Gastroesophageal sphincter (tissue), 4 donors: Measurements from ENCODE around the gene REEP3. TPM values are rescaled to one million over a fixed set of nuclear protein-coding genes. Genes with fewer than 3 reads are reported as not detected.
A peak's percentile ranks its signal among the peaks of the same experiment; 100 is the strongest.
"Not testable (repeated sequence)": the region's sequence is repeated elsewhere in the genome, so short reads cannot be mapped to it uniquely, and the experiment has no call there.

Experiments
- ATAC-seq: fragments of 150-250 bp; one replicate; pipeline ENCODE4 v1.9.1; 2016; ENCODE audit warnings: mild to moderate bottlenecking, moderate library complexity
- H3K27ac ChIP-seq, 4 donors: fragments of 200-600 bp; sonication (generic) in 3 of 4; 1 replicate in 3 of 4; 2 replicates in 1 of 4; pipeline ENCODE4 v1.5.1; 2016 to 2019
- H3K27me3 ChIP-seq: fragments of 200-600 bp; sonication (generic); one replicate; pipeline ENCODE4 v1.5.1; 2019
- H3K36me3 ChIP-seq, 2 donors: fragments of 200-600 bp; sonication (generic); one replicate each; pipeline ENCODE4 v1.5.1; 2019; ENCODE audit warnings: control low read depth in 1 of 2
- H3K4me1 ChIP-seq, 3 donors: fragments of 200-600 bp; sonication (generic); 1 replicate in 2 of 3; 2 replicates in 1 of 3; pipeline ENCODE4 v1.5.1; 2016 to 2019; ENCODE audit warnings: control low read depth in 2 of 3
- H3K4me3 ChIP-seq, 2 donors: fragments of 200-600 bp; sonication (generic); one replicate each; pipeline ENCODE4 v1.5.1; 2019; ENCODE audit warnings: mild to moderate bottlenecking in 1 of 2, moderate library complexity in 1 of 2
- H3K9me3 ChIP-seq, 3 donors: fragments of 200-600 bp; sonication (generic); one replicate each; pipeline ENCODE4 v1.5.1; 2017 to 2019; ENCODE audit warnings: control low read depth in 2 of 3
- EP300 ChIP-seq: sonication (generic); formaldehyde crosslinking; IDR thresholded peaks from one replicate; pipeline ENCODE4 v1.6.1; 2017; ENCODE audit warnings: antibody characterized with exemption, mild to moderate bottlenecking
- POLR2A ChIP-seq, 2 donors: fragments of 450-650 bp; IDR thresholded peaks; one replicate each; pipeline ENCODE4 v1.6.1; 2017; ENCODE audit warnings: antibody characterized with exemption in 2 of 2, mild to moderate bottlenecking in 2 of 2, moderate library complexity in 1 of 2
- POLR2AphosphoS5 ChIP-seq: sonication (generic); formaldehyde crosslinking; IDR thresholded peaks from one replicate; pipeline ENCODE4 v1.6.1; 2017; ENCODE audit warnings: antibody characterized with exemption
- WGBS, 2 donors: methylation state at CpG; one replicate each; pipeline ENCODE4 v1.1.5; 2018; ENCODE audit warnings: low coverage in 1 of 2; 5-methylcytosine and 5-hydroxymethylcytosine counted together
- total RNA-seq, 4 donors: library from RNA; depleted of rRNA; stranded (reverse); fragments of >200 nt; gene quantifications; one replicate each; pipeline ENCODE4 v1.1.0, GENCODE V29; 2016
- TF ChIP-seq, protein P1 (sequence below), 4 experiments: fragments of 200-600 bp in 2 of 4; fragments of 450-650 bp in 2 of 4; sonication (generic) in 1 of 4; IDR thresholded peaks; one replicate each; pipeline ENCODE4 v1.5.1; 2017 to 2019; ENCODE audit warnings: antibody characterized with exemption in 4 of 4, mild to moderate bottlenecking in 2 of 4, moderate library complexity in 2 of 4

REEP3 gene
- total RNA-seq, 4 donors from 2014 or later, result 86.1 to 129 (median 97.3) TPM

- Histone ChIP-seq H3K9me3 (no peaks in the 10 kb centered on the region), H3K4me1 (peaks cover 0 to 40% (median 0%) of the 10 kb centered on the region in 3 donors), H3K27ac (peak overlapping the region in 2 of 4 donors; percentile 2 to 13), H3K4me3 (no peak overlapping the region), H3K27me3 (no peaks in the 10 kb centered on the region), H3K36me3 (no peaks in the 10 kb centered on the region)
- WGBS, 2 donors, result 51 to 55% methylated on average over 5 to 6 of the region's 6 CpGs
- TF ChIP-seq EP300 (no peak), POLR2A (IDR thresholded peaks at IDR 0.05) (no peak), POLR2AphosphoS5 (no peak)
- TF ChIP-seq, protein P1, sequence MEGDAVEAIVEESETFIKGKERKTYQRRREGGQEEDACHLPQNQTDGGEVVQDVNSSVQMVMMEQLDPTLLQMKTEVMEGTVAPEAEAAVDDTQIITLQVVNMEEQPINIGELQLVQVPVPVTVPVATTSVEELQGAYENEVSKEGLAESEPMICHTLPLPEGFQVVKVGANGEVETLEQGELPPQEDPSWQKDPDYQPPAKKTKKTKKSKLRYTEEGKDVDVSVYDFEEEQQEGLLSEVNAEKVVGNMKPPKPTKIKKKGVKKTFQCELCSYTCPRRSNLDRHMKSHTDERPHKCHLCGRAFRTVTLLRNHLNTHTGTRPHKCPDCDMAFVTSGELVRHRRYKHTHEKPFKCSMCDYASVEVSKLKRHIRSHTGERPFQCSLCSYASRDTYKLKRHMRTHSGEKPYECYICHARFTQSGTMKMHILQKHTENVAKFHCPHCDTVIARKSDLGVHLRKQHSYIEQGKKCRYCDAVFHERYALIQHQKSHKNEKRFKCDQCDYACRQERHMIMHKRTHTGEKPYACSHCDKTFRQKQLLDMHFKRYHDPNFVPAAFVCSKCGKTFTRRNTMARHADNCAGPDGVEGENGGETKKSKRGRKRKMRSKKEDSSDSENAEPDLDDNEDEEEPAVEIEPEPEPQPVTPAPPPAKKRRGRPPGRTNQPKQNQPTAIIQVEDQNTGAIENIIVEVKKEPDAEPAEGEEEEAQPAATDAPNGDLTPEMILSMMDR (IDR thresholded peaks at IDR 0.05), result no peak
- no peak for ATAC-seq
Measured at GRCh38 chr10:63481815-63482421, 39.3 kb upstream of the REEP3 start.

GRCh38 chr10:63483983-63484382 is 37.2 kb upstream of the REEP3 start:
- ATAC-seq, result no peak
- no peaks in the 10 kb centered on the region for H3K36me3 ChIP-seq
- no peaks in the 10 kb centered on the region for H3K27me3 ChIP-seq
- 80 to 100% methylated on average over 1 of the region's 1 CpG for WGBS, 2 donors
- no peaks in the 10 kb centered on the region for H3K9me3 ChIP-seq
- no peak overlapping the region for H3K27ac ChIP-seq
- TF ChIP-seq POLR2AphosphoS5 (no peak), POLR2A (IDR thresholded peaks at IDR 0.05) (no peak), EP300 (no peak)
- TF ChIP-seq, protein P1 (IDR thresholded peaks at IDR 0.05), result no peak
- H3K4me3 ChIP-seq, result no peak overlapping the region
- H3K4me1 ChIP-seq, result peaks cover 0 to 54% (median 0%) of the 10 kb centered on the region in 3 donors

DNA sequence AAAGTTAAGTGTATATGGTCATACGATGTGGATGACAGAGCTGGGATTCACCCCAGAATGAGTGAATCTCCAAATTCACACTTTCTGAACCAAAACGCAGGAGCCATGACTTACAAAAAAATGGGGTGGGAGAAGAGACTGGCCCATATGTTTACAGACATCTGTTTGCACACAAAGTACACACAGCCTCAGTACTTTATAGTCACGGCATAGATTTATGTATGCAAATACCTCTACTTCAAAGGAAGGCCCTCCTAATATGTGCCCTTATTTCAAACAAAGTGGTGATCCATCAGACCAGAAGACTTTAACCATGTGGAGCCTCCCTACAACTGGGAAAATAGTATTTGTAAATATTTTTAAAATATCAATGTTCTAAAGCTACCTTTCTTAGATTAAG is 33.2 kb upstream of the REEP3 start:
- Histone ChIP-seq H3K4me1 (peaks cover 0 to 53% (median 8%) of the 10 kb centered on the region in 3 donors), H3K36me3 (no peaks in the 10 kb centered on the region), H3K27me3 (no peaks in the 10 kb centered on the region), H3K9me3 (no peaks in the 10 kb centered on the region), H3K27ac (no peak overlapping the region), H3K4me3 (no peak overlapping the region)
- ATAC-seq, result no peak
- WGBS, 2 donors, result 77 to 83% methylated on average over 3 of the region's 3 CpGs
- TF ChIP-seq, protein P1 (IDR thresholded peaks at IDR 0.05), result no peak
- TF ChIP-seq POLR2AphosphoS5 (no peak), POLR2A (IDR thresholded peaks at IDR 0.05) (no peak), EP300 (no peak)

DNA sequence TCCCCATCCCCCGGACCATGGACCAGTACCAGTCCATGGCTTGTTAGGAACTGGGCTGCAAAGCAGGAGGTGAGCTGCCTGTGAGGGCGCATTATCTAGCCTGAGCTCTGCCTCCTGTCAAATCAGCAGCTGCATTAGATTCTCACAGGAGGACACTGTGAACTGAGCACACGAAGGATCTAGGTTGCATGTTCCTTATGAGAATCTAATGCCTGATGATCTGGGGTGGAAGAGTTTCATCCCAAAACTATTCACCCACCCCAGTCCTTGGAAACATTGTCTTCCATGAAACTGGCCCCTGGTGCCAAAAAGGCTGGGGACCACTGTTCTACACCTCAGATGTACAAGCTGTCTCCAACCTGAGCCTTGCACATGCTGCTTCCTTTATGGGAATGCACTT is 31.4 kb upstream of the REEP3 start:
- Histone ChIP-seq H3K27ac (no peak overlapping the region), H3K4me3 (no peak overlapping the region), H3K4me1 (peaks cover 0 to 56% (median 8%) of the 10 kb centered on the region in 3 donors), H3K9me3 (no peaks in the 10 kb centered on the region), H3K36me3 (no peaks in the 10 kb centered on the region), H3K27me3 (no peaks in the 10 kb centered on the region)
- TF ChIP-seq, protein P1 (IDR thresholded peaks at IDR 0.05), result no peak
- TF ChIP-seq POLR2A (IDR thresholded peaks at IDR 0.05) (no peak), EP300 (no peak), POLR2AphosphoS5 (no peak)
- no CpG with 5 or more reads among the region's 3 CpGs for WGBS, 2 donors
- ATAC-seq, result no peak

GRCh38 chr10:63491588-63492316 is 29.4 kb upstream of the REEP3 start:
- WGBS, 2 donors, result 43% methylated on average over 1 to 6 of the region's 8 CpGs
- Histone ChIP-seq H3K27me3 (no peaks in the 10 kb centered on the region), H3K4me3 (no peak overlapping the region)

DNA sequence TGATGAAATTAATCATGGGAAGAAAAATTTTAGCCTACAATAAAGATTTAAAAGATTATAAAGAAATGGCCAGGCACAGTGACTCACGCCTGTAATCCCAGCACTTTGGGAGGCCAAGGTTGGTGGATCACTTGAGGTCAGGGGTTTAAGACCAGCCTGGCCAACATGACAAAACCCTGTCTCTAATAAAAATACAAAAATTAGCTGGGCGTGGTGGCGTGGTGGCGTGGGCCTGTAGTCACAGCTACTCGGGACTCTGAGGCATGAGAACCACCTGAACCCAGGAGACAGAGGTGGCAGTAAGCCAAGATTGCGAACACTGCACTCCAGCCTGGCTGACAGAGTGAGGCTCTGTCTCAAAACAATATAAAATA is 28.9 kb upstream of the REEP3 start:
- ATAC-seq, H3K9me3 ChIP-seq, H3K27me3 ChIP-seq, H3K36me3 ChIP-seq, H3K4me3 ChIP-seq: not testable (repeated sequence)
- peak overlapping the region in 2 of 4 donors; percentile 58 to 62 for H3K27ac ChIP-seq
- peaks cover 0 to 34% (median 8%) of the 10 kb centered on the region in 3 donors for H3K4me1 ChIP-seq
- 42% methylated on average over 4 of the region's 6 CpGs; no CpG with 5 or more reads in 1 of the 2 donors for WGBS, 2 donors

More at GRCh38 chr10:63491588-63492316, 29.4 kb upstream of the REEP3 start:
- TF ChIP-seq POLR2AphosphoS5 (peak; percentile 23), EP300 (no peak), POLR2A (IDR thresholded peaks at IDR 0.05) (no peak)
- TF ChIP-seq, protein P1 (IDR thresholded peaks at IDR 0.05), result no peak
- Histone ChIP-seq H3K36me3 (no peaks in the 10 kb centered on the region), H3K27ac (peak overlapping the region in 2 of 4 donors; percentile 58 to 62), H3K9me3 (no peaks in the 10 kb centered on the region), H3K4me1 (peaks cover 0 to 39% (median 8%) of the 10 kb centered on the region in 3 donors)
- peak; percentile 83 for ATAC-seq
